Endothelial cell of umbilical vein (primary cell): ENCODE data around the gene GUCA2A. TPM values are rescaled to one million over a fixed set of nuclear protein-coding genes. Genes with fewer than 3 reads are reported as not detected.
A peak's percentile ranks its signal among the peaks of the same experiment; 100 is the strongest.

Experiments
- BruUV-seq: library from RNA; stranded (reverse); fragments of 400-500 nt; replicated peaks from 2 replicates; lab custom pipeline; 2021; lab: Mats Ljungman, UMichigan
- CTCF ChIA-PET: fragments of 300-600, 350-600 bp; sonication (Branson Sonifier 250); formaldehyde crosslinking; loops from one replicate; lab custom pipeline; 2021; ENCODE audit warnings: antibody characterized with exemption, inconsistent platforms; lab: Charles Lee
- POLR2A ChIA-PET: fragments of 300-600, 350-600 bp; sonication (Branson Sonifier 250); formaldehyde crosslinking; loops from one replicate; lab custom pipeline; 2021; ENCODE audit warnings: antibody characterized with exemption, inconsistent platforms; lab: Charles Lee
- DNase-seq: peaks from one replicate; pipeline ENCODE4 v3.0.0-alpha.2; 2011; ENCODE audit warnings: low read depth, low spot score
- FAIRE-seq: peaks from 2 replicates; lab custom pipeline; 2011; peaks lifted over from hg19 to GRCh38; lab: Jason Lieb, UNC
- H2AFZ ChIP-seq: 2 replicates; pipeline ENCODE4 v1.6.0; 2012; ENCODE audit warnings: low read depth, low read length, control low read depth, inconsistent platforms
- H3K27ac ChIP-seq: 2 replicates; pipeline ENCODE4 v1.5.1; 2011; ENCODE audit warnings: low read depth, mild to moderate bottlenecking, control low read depth, low read length, moderate library complexity; ENCODE audit not compliant: insufficient read depth
- H3K27me3 ChIP-seq, 2 experiments: 2 replicates each; pipeline versions ENCODE4 v1.6.0 to v1.6.1; 2011; ENCODE audit warnings: low read length in 2 of 2, mixed read lengths in 1 of 2; ENCODE audit not compliant: control insufficient read depth in 2 of 2, insufficient read depth in 2 of 2
- H3K36me3 ChIP-seq, 2 experiments: 2 replicates in 1 of 2; 3 replicates in 1 of 2; pipeline ENCODE4 v1.5.1; 2011; ENCODE audit warnings: low read length in 2 of 2, mild to moderate bottlenecking in 1 of 2, moderate library complexity in 1 of 2; ENCODE audit not compliant: control insufficient read depth in 2 of 2, insufficient read depth in 2 of 2; ENCODE audit errors: extremely low read depth in 1 of 2
- H3K4me1 ChIP-seq: 3 replicates; pipeline ENCODE4 v1.5.1; 2011; ENCODE audit warnings: mild to moderate bottlenecking, low read length; ENCODE audit not compliant: control insufficient read depth, insufficient read depth; ENCODE audit errors: extremely low read depth
- H3K4me2 ChIP-seq: 2 replicates; pipeline ENCODE4 v1.6.1; 2011; ENCODE audit warnings: low read length, control low read depth, mixed read lengths; ENCODE audit not compliant: insufficient read depth
- H3K4me3 ChIP-seq, 3 experiments: fragments of 200-600 bp in 1 of 3; sonication (generic), shearing (Covaris generic) in 1 of 3; replicated peaks in 1 of 3; 2 replicates each; pipeline ENCODE4 v1.5.1; 2011 to 2016; ENCODE audit warnings: control low read depth in 3 of 3, low read length in 3 of 3, mild to moderate bottlenecking in 2 of 3, inconsistent platforms in 1 of 3, low read depth in 1 of 3, moderate library complexity in 1 of 3; ENCODE audit not compliant: insufficient read depth in 1 of 3
- H3K79me2 ChIP-seq: 2 replicates; pipeline ENCODE4 v1.6.0; 2012; ENCODE audit warnings: low read length, inconsistent platforms; ENCODE audit not compliant: control insufficient read depth, insufficient read depth
- H3K9ac ChIP-seq: replicated peaks from 2 replicates; pipeline ENCODE3; 2011; ENCODE audit warnings: low read length, control low read depth; ENCODE audit not compliant: insufficient read depth; ENCODE audit errors: extremely low read depth
- H3K9me1 ChIP-seq: replicated peaks from 3 replicates; pipeline ENCODE4 v1.6.0; 2011; ENCODE audit warnings: mild to moderate bottlenecking, low read length; ENCODE audit not compliant: control insufficient read depth, insufficient read depth; ENCODE audit errors: extremely low read depth
- H3K9me3 ChIP-seq: replicated peaks from 2 replicates; pipeline ENCODE4 v1.5.1; 2012; ENCODE audit warnings: low read length, inconsistent platforms; ENCODE audit not compliant: control insufficient read depth, insufficient read depth
- H4K20me1 ChIP-seq: replicated peaks from 2 replicates; pipeline ENCODE3; 2011; ENCODE audit warnings: mild to moderate bottlenecking, low read length; ENCODE audit not compliant: control insufficient read depth, insufficient read depth; ENCODE audit errors: extremely low read depth
- CTCF ChIP-seq, 2 donors: IDR thresholded peaks; 1 replicate in 1 of 2; 2 replicates in 1 of 2; pipeline ENCODE4 v1.5.1; 2011; ENCODE audit warnings: low read length in 2 of 2, mild to moderate bottlenecking in 2 of 2, moderate library complexity in 2 of 2, control low read depth in 1 of 2, inconsistent platforms in 1 of 2, low read depth in 1 of 2; ENCODE audit not compliant: insufficient read depth in 1 of 2; ENCODE audit errors: extremely low read depth in 1 of 2
- EZH2 ChIP-seq: IDR thresholded peaks from 2 replicates; pipeline ENCODE4 v1.6.1; 2012; ENCODE audit warnings: borderline replicate concordance, low read depth, mild to moderate bottlenecking, moderate library complexity, low read length, inconsistent platforms; ENCODE audit not compliant: severe bottlenecking
- FOS ChIP-seq: IDR thresholded peaks from 2 replicates; pipeline ENCODE4 v1.6.1; 2011; ENCODE audit warnings: mild to moderate bottlenecking, low read length, moderate library complexity, borderline replicate concordance; ENCODE audit not compliant: insufficient read depth
- GATA2 ChIP-seq: IDR thresholded peaks from 2 replicates; pipeline ENCODE4 v1.7.0; 2011; ENCODE audit warnings: low read depth, mild to moderate bottlenecking, moderate library complexity, mixed read lengths, low read length; ENCODE audit not compliant: insufficient read length, insufficient read depth
- JUN ChIP-seq: IDR thresholded peaks from 2 replicates; pipeline ENCODE4 v1.6.1; 2011; ENCODE audit warnings: borderline replicate concordance, low read depth; ENCODE audit not compliant: insufficient read length, insufficient read depth
- MAX ChIP-seq: IDR thresholded peaks from 2 replicates; pipeline ENCODE4 v1.6.1; 2011; ENCODE audit not compliant: insufficient read depth, insufficient read length
- MYC ChIP-seq: IDR thresholded peaks from one replicate; pipeline ENCODE4 v1.6.1; 2011; ENCODE audit warnings: mild to moderate bottlenecking, low read depth, low read length
- POLR2A ChIP-seq: IDR thresholded peaks from 2 replicates; pipeline ENCODE4 v1.6.1; 2012; ENCODE audit warnings: low read depth, mild to moderate bottlenecking, control low read depth, low read length
- POLR2AphosphoS5 ChIP-seq: IDR thresholded peaks from 2 replicates; pipeline ENCODE4 v1.6.1; 2012; ENCODE audit warnings: low read depth, mild to moderate bottlenecking, control low read depth, low read length, moderate library complexity; ENCODE audit not compliant: insufficient read depth
- dilution Hi-C: fragments of 300-500 bp; cut with MboI; formaldehyde crosslinking; loops from one replicate; pipeline ENCODE4 v1.15.0; 2019; ENCODE audit warnings: low sequenced_read_pairs; ENCODE audit not compliant: extremely low pct_ligation_motif_present
- intact Hi-C: fragments of 100-400 bp; cut with micrococcal nuclease; formaldehyde crosslinking; loops from one replicate; pipeline ENCODE4 v1.10.0; 2022
- polyA plus RNA-seq, 4 experiments: library from polyadenylated mRNA; depleted of rRNA in 3 of 4; stranded (reverse) in 3 of 4; unstranded in 1 of 4; fragments of >200 nt; gene quantifications; 2 replicates each; pipeline versions ENCODE4 v1.2.1 to v1.2.3, GENCODE V29; 2011 to 2012; ENCODE audit warnings: missing spikeins in 1 of 4
- total RNA-seq: library from RNA; stranded (reverse); gene quantifications from 2 replicates; pipeline ENCODE4 v1.2.3, GENCODE V29; 2021

The GUCA2A gene
- total and polyA plus RNA-seq, 2 donors (not counting 3 experiments of a cell fraction or from before 2014, with no cell fraction given) = not detected

DNA sequence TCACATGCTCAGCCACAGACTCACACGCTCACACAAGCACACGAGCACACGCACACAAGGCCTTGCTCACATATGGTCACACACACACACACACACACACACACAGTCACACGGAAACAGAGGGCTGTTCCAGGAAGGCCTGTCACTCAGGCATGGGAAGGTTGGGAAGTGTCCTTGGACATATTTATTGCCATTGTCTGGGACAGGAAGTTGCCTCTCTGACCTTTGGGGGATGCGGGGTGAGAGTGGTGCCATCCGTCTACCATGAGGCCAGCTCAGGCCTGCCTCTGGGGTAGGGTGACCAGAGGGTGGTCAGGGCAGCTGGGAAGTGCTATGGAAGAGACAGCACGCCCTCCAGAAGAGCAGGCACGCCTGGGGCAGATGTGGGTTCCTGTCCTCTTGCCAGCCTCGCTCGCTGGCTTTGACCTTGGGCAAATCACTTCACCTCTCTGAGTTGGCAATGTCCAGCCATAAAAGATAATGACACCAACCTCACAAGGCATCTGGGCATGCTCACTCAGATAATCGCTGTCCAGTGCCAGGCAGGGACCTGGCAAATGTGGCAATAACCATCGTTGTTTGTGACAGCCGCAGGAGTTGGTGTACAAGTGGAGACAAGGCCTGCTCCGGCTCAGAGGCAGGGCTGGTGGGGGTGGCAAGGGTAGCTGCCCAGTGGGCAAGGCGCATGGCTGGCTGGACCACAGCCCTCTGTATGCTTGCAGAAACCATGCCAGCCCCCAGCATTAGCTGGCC, 8.0 kb upstream of the GUCA2A start:
- Histone ChIP-seq H3K4me2 (no peak overlapping the region), H3K27ac (no peak overlapping the region), H3K27me3 (no peaks in the 10 kb centered on the region), H3K4me1 (peaks cover 11% of the 10 kb centered on the region), H2AFZ (no peak overlapping the region), H3K36me3 (no peaks in the 10 kb centered on the region), H3K4me3 (no peak overlapping the region), H3K79me2 (no peaks in the 10 kb centered on the region), H3K9ac (no peak overlapping the region), H3K9me3 (no peaks in the 10 kb centered on the region), H3K9me1 (no peaks in the 10 kb centered on the region), H4K20me1 (no peaks in the 10 kb centered on the region)
- intact Hi-C loops = loop anchor here (1.0 to 10.0 kb wide), 5 partner anchors 25 to 598 kb away; partner anchors contain the start of genes CCDC30 and PPIH
- TF ChIP-seq MAX (no peak), POLR2A (peak; percentile 19)
- dilution Hi-C loops = no loop called here
- DNase-seq (peak; percentile 34), FAIRE-seq (peak; percentile 73)
- ChIA-PET POLR2A (no interaction called here), CTCF (interaction anchor here (0.6 to 4.9 kb wide), 41 partner anchors 9 to 656 kb away, joined by 3 to 58 read pairs (median 7); partner anchors contain the start of genes FOXJ3 and GUCA2A)
- BruUV-seq = no TSS peak

GRCh38 chr1:42171679-42172266, 7.2 kb upstream of the GUCA2A start:
- Histone ChIP-seq H3K4me1 (peaks cover 4% of the 10 kb centered on the region), H3K36me3 (no peaks in the 10 kb centered on the region), H3K4me2 (no peak overlapping the region), H3K27me3 (no peaks in the 10 kb centered on the region), H3K27ac (no peak overlapping the region), H3K9ac (no peak overlapping the region), H3K9me3 (no peaks in the 10 kb centered on the region), H3K79me2 (no peaks in the 10 kb centered on the region), H3K9me1 (no peaks in the 10 kb centered on the region), H4K20me1 (no peaks in the 10 kb centered on the region), H2AFZ (no peak overlapping the region), H3K4me3 (no peak overlapping the region)
- BruUV-seq = TSS peak; percentile 5
- intact Hi-C loops (loop anchor here (2.0 to 10.0 kb wide), 2 partner anchors 291 to 483 kb away; partner anchors contain the start of genes CCDC30 and PPIH), dilution Hi-C loops (no loop called here)
- no peak for TF ChIP-seq FOS
- no peak for TF ChIP-seq EZH2
- TF ChIP-seq GATA2 = no peak
- no peak for TF ChIP-seq CTCF (IDR thresholded peaks at IDR 0.05; ENCODE audit: extremely low read depth in 1 of 2, insufficient read depth in 1 of 2, low read depth in 1 of 2, low read length in 2 of 2)
- TF ChIP-seq MAX = no peak
- TF ChIP-seq JUN = no peak
- no peak for TF ChIP-seq MYC
- TF ChIP-seq POLR2A = no peak
- no peak for TF ChIP-seq POLR2AphosphoS5
- ChIA-PET POLR2A (no interaction called here), CTCF (interaction anchor here (0.7 to 4.9 kb wide), 8 partner anchors 9 to 655 kb away, joined by 3 to 58 read pairs (median 25); partner anchors contain the start of genes FOXJ3 and GUCA2A)
- FAIRE-seq (no peak), DNase-seq (no peak)
